HG03025 (cell line): Measurements from ENCODE around the gene TRA2A.
"Not testable (repeated sequence)": the region's sequence is repeated elsewhere in the genome, so short reads cannot be mapped to it uniquely, and the experiment has no call there.

Source experiments
- ATAC-seq: cut with Tn5 transposase; IDR thresholded peaks from one replicate; pipeline ENCODE4 v1.9.1; 2021; ENCODE audit warnings: mild to moderate bottlenecking, moderate library complexity; ENCODE audit not compliant: unreplicated experiment, low FRiP score

The TRA2A gene

GRCh38 chr7:23531794-23532489, at the start of gene TRA2A:
Gene TRA2A, minus strand, starts transcription at chr7:23531981. Its CDS starts 157 bp downstream, at chr7:23531824.
- peak; percentile 83 for ATAC-seq

GRCh38 chr7:23570592-23571200, 38.9 kb upstream of the TRA2A start:
- no peak for ATAC-seq

- no peak for ATAC-seq
These were observed 26.5 kb upstream of the TRA2A start for GRCh38 chr7:23558303-23558702.

- ATAC-seq: no peak
These were observed 15.9 kb upstream of the TRA2A start for GRCh38 chr7:23547662-23548061.

- ATAC-seq: peak; percentile 60
These were observed 15.3 kb upstream of the TRA2A start for GRCh38 chr7:23546897-23547572.

GRCh38 chr7:23545493-23545892, 13.7 kb upstream of the TRA2A start:
- no peak for ATAC-seq

- peak; percentile 66 for ATAC-seq
These were observed 13.2 kb upstream of the TRA2A start for GRCh38 chr7:23544913-23545354.

GRCh38 chr7:23542752-23543151, 11.0 kb upstream of the TRA2A start:
- ATAC-seq: no peak

- no peak for ATAC-seq
These were observed 7.7 kb upstream of the TRA2A start for GRCh38 chr7:23539494-23539907.

GRCh38 chr7:23538301-23538700, 6.5 kb upstream of the TRA2A start:
- no peak for ATAC-seq

- no peak for ATAC-seq
These were observed 1.4 kb upstream of the TRA2A start for GRCh38 chr7:23533238-23533604.

GRCh38 chr7:23532490-23533237, 883 bp upstream of the TRA2A start:
- no peak for ATAC-seq

- ATAC-seq: peak; percentile 38
These were observed 559 bp downstream of the TRA2A start for GRCh38 chr7:23531050-23531793.

GRCh38 chr7:23530405-23530804, 1.4 kb downstream of the TRA2A start:
- no peak for ATAC-seq

- no peak for ATAC-seq
These were observed 2.4 kb downstream of the TRA2A start for GRCh38 chr7:23529262-23529859.

- ATAC-seq: not testable (repeated sequence)
These were observed 6.2 kb downstream of the TRA2A start for GRCh38 chr7:23525611-23526010.

- no peak for ATAC-seq
These were observed 7.3 kb downstream of the TRA2A start for GRCh38 chr7:23524473-23524872.

- no peak for ATAC-seq
These were observed 8.2 kb downstream of the TRA2A start for GRCh38 chr7:23523486-23524075.

GRCh38 chr7:23520582-23520981, 11.2 kb downstream of the TRA2A start:
- ATAC-seq: no peak
